Panc1 (cell line): ENCODE results near the gene PLAU.

ENCODE experiments used
- CTCF ChIP-seq: fragments of 450-650 bp; IDR thresholded peaks from 2 replicates; pipeline ENCODE4 v1.5.1; 2017; ENCODE audit warnings: mild to moderate bottlenecking
- POLR2AphosphoS5 ChIP-seq: IDR thresholded peaks from 2 replicates; pipeline ENCODE4 v1.6.1; 2012; ENCODE audit warnings: mild to moderate bottlenecking, low read depth, low read length, moderate library complexity
- SIN3A ChIP-seq: IDR thresholded peaks from 2 replicates; pipeline ENCODE4 v1.6.1; 2012; ENCODE audit warnings: low read depth, mild to moderate bottlenecking, low read length, moderate library complexity, borderline replicate concordance; ENCODE audit not compliant: insufficient read depth
- TCF7L2 ChIP-seq: IDR thresholded peaks from 2 replicates; pipeline ENCODE4 v1.6.1; 2011; ENCODE audit warnings: mild to moderate bottlenecking, low read depth, low read length, inconsistent platforms

- no peak for TF ChIP-seq SIN3A
- no peak for TF ChIP-seq CTCF
- no peak for TF ChIP-seq POLR2AphosphoS5
- no peak for TF ChIP-seq TCF7L2
Observed at GRCh38 chr10:73962386-73962785, 51.5 kb downstream of the PLAU start.
